Stimulated activated CD4-positive, alpha-beta T cell treated with anti-CD3 and anti-CD28 coated beads, Interleukin-2, amount 100 ng/mL, for 24 hours (primary cell): ENCODE measurements around the gene GRK4.
"Not testable (repeated sequence)": the region's sequence is repeated elsewhere in the genome, so short reads cannot be mapped to it uniquely, and the experiment has no call there.

Experiments used
- DNase-seq, 2 donors: peaks; one replicate each; pipeline ENCODE4 v3.0.0-alpha.2; 2020

The GRK4 gene

GRCh38 chr4:2963175-2963965, at the start of gene GRK4, which contains the start of gene NOP14:
TSS of gene GRK4 (plus strand) at chr4:2963571. CDS start at chr4:2964071, 500 bp downstream.
TSS of gene NOP14 (minus strand) at chr4:2963406. CDS start at chr4:2963319, 87 bp downstream.
- peak; percentile 95 to 97 for DNase-seq

- no peak for DNase-seq
Observed at GRCh38 chr4:2914256-2915126, 48.9 kb upstream of the GRK4 start.

GRCh38 chr4:2915789-2916188, 47.6 kb upstream of the GRK4 start:
- no peak for DNase-seq

GRCh38 chr4:2916696-2917095, 46.7 kb upstream of the GRK4 start:
- not testable (repeated sequence) for DNase-seq

GRCh38 chr4:2918300-2918699, 45.1 kb upstream of the GRK4 start:
- DNase-seq = not testable (repeated sequence)

GRCh38 chr4:2918714-2919113, 44.7 kb upstream of the GRK4 start:
- DNase-seq = not testable (repeated sequence)

GRCh38 chr4:2922453-2923101, 40.8 kb upstream of the GRK4 start:
- DNase-seq = not testable (repeated sequence)

GRCh38 chr4:2923141-2923551, 40.2 kb upstream of the GRK4 start:
- DNase-seq = no peak

- no peak for DNase-seq
Observed at GRCh38 chr4:2923668-2924173, 39.6 kb upstream of the GRK4 start.

- DNase-seq = no peak
Observed at GRCh38 chr4:2924286-2924685, 39.1 kb upstream of the GRK4 start.

GRCh38 chr4:2924765-2925301, 38.5 kb upstream of the GRK4 start:
- DNase-seq = no peak

- DNase-seq = no peak
Observed at GRCh38 chr4:2925496-2925895, 37.9 kb upstream of the GRK4 start.

- no peak for DNase-seq
Observed at GRCh38 chr4:2925931-2926860, 37.2 kb upstream of the GRK4 start.

- no peak for DNase-seq
Observed at GRCh38 chr4:2927016-2927695, 36.2 kb upstream of the GRK4 start.

GRCh38 chr4:2927696-2928075, 35.7 kb upstream of the GRK4 start:
- DNase-seq = no peak

GRCh38 chr4:2928242-2929176, 34.9 kb upstream of the GRK4 start:
- DNase-seq = no peak

GRCh38 chr4:2929469-2929868, 33.9 kb upstream of the GRK4 start:
- no peak for DNase-seq

- no peak for DNase-seq
Observed at GRCh38 chr4:2930135-2930757, 33.1 kb upstream of the GRK4 start.

GRCh38 chr4:2930758-2931511, 32.4 kb upstream of the GRK4 start:
- no peak for DNase-seq
